GM12892 (cell line): ENCODE measurements around the gene TRAF4.

Experiments
- POLR2A ChIP-seq: IDR thresholded peaks from 2 replicates; pipeline ENCODE4 v1.6.1; 2011; ENCODE audit warnings: low read depth, low read length, control low read depth
- POLR2AphosphoS5 ChIP-seq: IDR thresholded peaks from 2 replicates; pipeline ENCODE4 v1.6.1; 2011; ENCODE audit warnings: low read depth, low read length, control low read depth
- TAF1 ChIP-seq: IDR thresholded peaks from 2 replicates; pipeline ENCODE4 v1.6.1; 2011; ENCODE audit warnings: low read depth, mild to moderate bottlenecking, control low read depth, low read length, borderline replicate concordance

- no peak for TF ChIP-seq POLR2A
- TF ChIP-seq TAF1: no peak
- no peak for TF ChIP-seq POLR2AphosphoS5
Observed at GRCh38 chr17:28763804-28764266, 20.0 kb downstream of the TRAF4 start.
